Neural cell (in vitro differentiated cells): ENCODE data around the gene TMEM121B. TPM values are rescaled to one million over a fixed set of nuclear protein-coding genes. Genes with fewer than 3 reads are reported as not detected.

Source experiments
- H2AFZ ChIP-seq: fragments of 200-600, 300-800 bp; sonication (generic), shearing (Covaris generic); 2 replicates; pipeline ENCODE4 v1.6.0; 2014; ENCODE audit warnings: low read depth, mild to moderate bottlenecking, antibody characterized with exemption, low read length, moderate library complexity
- H3F3A ChIP-seq: fragments of 200-600 bp; shearing (Covaris generic); 2 replicates; pipeline ENCODE4 v1.6.1; 2016; ENCODE audit warnings: mild to moderate bottlenecking, moderate library complexity, mixed read lengths, antibody characterized with exemption, low read length; ENCODE audit not compliant: insufficient read depth, poor library complexity, severe bottlenecking
- H3K27ac ChIP-seq: fragments of 200-600, 300-800 bp; sonication (generic), shearing (Covaris generic); 2 replicates; pipeline ENCODE4 v1.5.1; 2014; ENCODE audit warnings: mild to moderate bottlenecking, low read length, moderate library complexity
- H3K27me3 ChIP-seq: fragments of 300-800, 200-600 bp; sonication (generic), shearing (Covaris generic); 2 replicates; pipeline ENCODE4 v1.6.0; 2014; ENCODE audit warnings: mild to moderate bottlenecking, low read depth, low read length, moderate library complexity; ENCODE audit not compliant: insufficient read depth
- H3K36me3 ChIP-seq: fragments of 300-800, 200-600 bp; sonication (generic), shearing (Covaris generic); 2 replicates; pipeline ENCODE4 v1.5.1; 2014; ENCODE audit warnings: mild to moderate bottlenecking, antibody characterized with exemption, low read length, moderate library complexity; ENCODE audit not compliant: insufficient read depth
- H3K4me2 ChIP-seq: fragments of 300-800, 200-600 bp; sonication (generic), shearing (Covaris generic); 2 replicates; pipeline ENCODE4 v1.6.0; 2014; ENCODE audit warnings: mild to moderate bottlenecking, low read length
- H3K4me3 ChIP-seq: fragments of 300-800, 200-600 bp; sonication (generic), shearing (Covaris generic); 2 replicates; pipeline ENCODE4 v1.5.1; 2014; ENCODE audit warnings: mild to moderate bottlenecking, low read length, moderate library complexity
- H3K79me2 ChIP-seq: fragments of 200-600 bp; shearing (Covaris generic); replicated peaks from 2 replicates; pipeline ENCODE4 v1.6.0; 2014; ENCODE audit warnings: mild to moderate bottlenecking, low read length, moderate library complexity; ENCODE audit not compliant: insufficient read depth
- H3K9ac ChIP-seq: fragments of 300-800, 200-600 bp; sonication (generic), shearing (Covaris generic); 2 replicates; pipeline ENCODE4 v1.6.1; 2016; ENCODE audit warnings: mild to moderate bottlenecking, low read length, mixed read lengths
- H3K9me2 ChIP-seq: fragments of 200-600 bp; shearing (Covaris generic); 2 replicates; pipeline ENCODE4 v1.6.1; 2016; ENCODE audit warnings: mild to moderate bottlenecking, low read length, mixed read lengths; ENCODE audit not compliant: insufficient read depth
- H3K9me3 ChIP-seq: fragments of 200-600, 300-800 bp; sonication (generic), shearing (Covaris generic); 2 replicates; pipeline ENCODE4 v1.6.1; 2016; ENCODE audit warnings: mild to moderate bottlenecking, mixed run types, low read length, moderate library complexity, mixed read lengths
- H4K20me1 ChIP-seq: fragments of 200-600 bp; shearing (Covaris generic); 2 replicates; pipeline ENCODE4 v1.6.1; 2016; ENCODE audit warnings: mild to moderate bottlenecking, mixed run types; ENCODE audit not compliant: insufficient read depth
- CTCF ChIP-seq: fragments of 450-650 bp; IDR thresholded peaks from 2 replicates; pipeline ENCODE4 v1.5.1; 2014; ENCODE audit warnings: antibody characterized with exemption, mild to moderate bottlenecking, moderate library complexity; ENCODE audit not compliant: poor library complexity, severe bottlenecking
- EP300 ChIP-seq: fragments of 450-650 bp; conservative IDR thresholded peaks from 2 replicates; pipeline ENCODE4 v1.6.1; 2014; ENCODE audit warnings: antibody characterized with exemption, mild to moderate bottlenecking, moderate library complexity; ENCODE audit not compliant: poor library complexity, severe bottlenecking
- EZH2 ChIP-seq: fragments of 200-600, 300-800 bp; shearing (Covaris generic), sonication (generic); IDR thresholded peaks from 2 replicates; pipeline ENCODE4 v1.6.1; 2014; ENCODE audit warnings: antibody characterized with exemption, low read length, borderline replicate concordance, mild to moderate bottlenecking; ENCODE audit not compliant: insufficient read depth, poor library complexity, severe bottlenecking
- MXI1 ChIP-seq: fragments of 450-650 bp; conservative IDR thresholded peaks from 2 replicates; pipeline ENCODE4 v1.6.1; 2014; ENCODE audit warnings: antibody characterized with exemption, mild to moderate bottlenecking; ENCODE audit not compliant: poor library complexity, severe bottlenecking
- POLR2AphosphoS5 ChIP-seq: IDR thresholded peaks from 2 replicates; pipeline ENCODE4 v1.6.1; 2012
- RAD21 ChIP-seq: fragments of 450-650 bp; conservative IDR thresholded peaks from 2 replicates; pipeline ENCODE4 v1.6.1; 2014; ENCODE audit warnings: antibody characterized with exemption, mild to moderate bottlenecking, moderate library complexity
- REST ChIP-seq: IDR thresholded peaks from 2 replicates; pipeline ENCODE4 v1.6.1; 2012; ENCODE audit warnings: borderline replicate concordance
- SMC3 ChIP-seq: fragments of 450-650 bp; conservative IDR thresholded peaks from 2 replicates; pipeline ENCODE4 v1.6.1; 2014; ENCODE audit warnings: antibody characterized with exemption, mild to moderate bottlenecking, moderate library complexity; ENCODE audit not compliant: poor library complexity
- TAF1 ChIP-seq: IDR thresholded peaks from 2 replicates; pipeline ENCODE4 v1.6.1; 2012; ENCODE audit warnings: low read depth
- polyA plus RNA-seq: library from polyadenylated mRNA; depleted of rRNA; stranded (reverse); fragments of >200 nt; gene quantifications from 2 replicates; pipeline ENCODE4 v1.2.3, GENCODE V29; 2014

The TMEM121B gene
- polyA plus RNA-seq, 1 donor from 2014 or later = 15.8 TPM

- Histone ChIP-seq H3K9me3 (no peaks in the 10 kb centered on the region), H3K36me3 (peaks cover 6% of the 10 kb centered on the region), H4K20me1 (no peaks in the 10 kb centered on the region), H3K79me2 (no peaks in the 10 kb centered on the region), H3F3A (no peaks in the 10 kb centered on the region), H2AFZ (no peak overlapping the region), H3K4me2 (no peak overlapping the region), H3K9ac (no peak overlapping the region), H3K9me2 (no peaks in the 10 kb centered on the region), H3K27me3 (no peaks in the 10 kb centered on the region), H3K4me3 (no peak overlapping the region), H3K27ac (no peak overlapping the region)
- TF ChIP-seq RAD21 = no peak
- TF ChIP-seq CTCF = no peak
- no peak for TF ChIP-seq REST
- TF ChIP-seq EP300 = no peak
- no peak for TF ChIP-seq MXI1
- no peak for TF ChIP-seq EZH2
- no peak for TF ChIP-seq TAF1
- no peak for TF ChIP-seq SMC3
- TF ChIP-seq POLR2AphosphoS5 = no peak
Measured at GRCh38 chr22:17145021-17145680, 24.0 kb upstream of the TMEM121B start.

GRCh38 chr22:17143826-17144225 lies 22.7 kb upstream of the TMEM121B start:
- H3K9me3 ChIP-seq = no peaks in the 10 kb centered on the region
- no peak overlapping the region for H3K9ac ChIP-seq
- no peak overlapping the region for H3K27ac ChIP-seq
- H3K79me2 ChIP-seq = no peaks in the 10 kb centered on the region
- H3K36me3 ChIP-seq = peaks cover 6% of the 10 kb centered on the region
- no peak for TF ChIP-seq TAF1
- no peak for TF ChIP-seq SMC3
- TF ChIP-seq RAD21 = no peak
- no peak for TF ChIP-seq CTCF
- TF ChIP-seq EZH2 = no peak
- no peak for TF ChIP-seq REST
- TF ChIP-seq EP300 = no peak
- no peak for TF ChIP-seq MXI1
- no peak for TF ChIP-seq POLR2AphosphoS5
- H3K4me3 ChIP-seq = no peak overlapping the region
- no peaks in the 10 kb centered on the region for H3K27me3 ChIP-seq
- H3K4me2 ChIP-seq = no peak overlapping the region
- H2AFZ ChIP-seq = no peak overlapping the region
- H3F3A ChIP-seq = no peaks in the 10 kb centered on the region
- no peaks in the 10 kb centered on the region for H4K20me1 ChIP-seq
- H3K9me2 ChIP-seq = no peaks in the 10 kb centered on the region
